HepG2 (cell line): Measurements from ENCODE around the gene C1orf159. TPM values are rescaled to one million over a fixed set of nuclear protein-coding genes. Genes with fewer than 3 reads are reported as not detected.
A peak's percentile ranks its signal among the peaks of the same experiment; 100 is the strongest.

Source experiments
- DPF2 ChIP-seq: sonication (generic); formaldehyde crosslinking; IDR thresholded peaks from 2 replicates; pipeline ENCODE4 v1.4.0; 2020; ENCODE audit warnings: mild to moderate bottlenecking, low read depth, missing genetic modification reagents, borderline replicate concordance
- ELF4 ChIP-seq: sonication (generic); formaldehyde crosslinking; IDR thresholded peaks from 2 replicates; pipeline ENCODE4 v1.5.0; 2020; ENCODE audit warnings: missing genetic modification reagents, mild to moderate bottlenecking, moderate library complexity, borderline replicate concordance
- HOXA9 ChIP-seq: sonication (generic); formaldehyde crosslinking; IDR thresholded peaks from 2 replicates; pipeline ENCODE4 v1.8.1; 2022; ENCODE audit warnings: missing genetic modification reagents, mild to moderate bottlenecking, moderate library complexity, borderline replicate concordance
- MAF1 ChIP-seq: sonication (generic); formaldehyde crosslinking; IDR thresholded peaks from 2 replicates; pipeline ENCODE4 v1.5.0; 2020; ENCODE audit warnings: missing genetic modification reagents, borderline replicate concordance
- NFE2L2 ChIP-seq: fragments of 150-350 bp; IDR thresholded peaks from 2 replicates; pipeline ENCODE4 v1.6.1; 2014; ENCODE audit warnings: low read length
- NONO ChIP-seq, 2 experiments: fragments of 450-650 bp in 1 of 2; sonication (generic) in 1 of 2; formaldehyde crosslinking in 1 of 2; IDR thresholded peaks in 1 of 2; conservative IDR thresholded peaks in 1 of 2; 2 replicates each; pipeline versions ENCODE4 v1.6.1 to v1.8.0; 2017 to 2022; ENCODE audit warnings: mild to moderate bottlenecking in 1 of 2, missing genetic modification reagents in 1 of 2, moderate library complexity in 1 of 2
- STAG1 ChIP-seq: sonication (generic); formaldehyde crosslinking; IDR thresholded peaks from 2 replicates; pipeline ENCODE4 v1.4.0; 2020; ENCODE audit warnings: missing genetic modification reagents
- ZFYVE20 ChIP-seq: sonication (generic); formaldehyde crosslinking; IDR thresholded peaks from 2 replicates; pipeline ENCODE4 v1.8.0; 2023; ENCODE audit warnings: low read depth, mild to moderate bottlenecking, moderate library complexity, missing genetic modification reagents, borderline replicate concordance
- ZMYM3 ChIP-seq: sonication (generic); formaldehyde crosslinking; IDR thresholded peaks from 2 replicates; pipeline ENCODE4 v1.5.1; 2020; ENCODE audit warnings: mild to moderate bottlenecking, missing genetic modification reagents
- ZNF34 ChIP-seq: sonication (generic); formaldehyde crosslinking; IDR thresholded peaks from 2 replicates; pipeline ENCODE4 v1.4.0; 2020; ENCODE audit warnings: mild to moderate bottlenecking, missing genetic modification reagents, borderline replicate concordance
- ZNF383 ChIP-seq: sonication (generic); formaldehyde crosslinking; IDR thresholded peaks from 2 replicates; pipeline ENCODE4 v1.4.0; 2020; ENCODE audit warnings: missing genetic modification reagents, mild to moderate bottlenecking, borderline replicate concordance
- ZNF816 ChIP-seq: sonication (generic); formaldehyde crosslinking; IDR thresholded peaks from 2 replicates; pipeline ENCODE4 v1.8.0; 2022; ENCODE audit warnings: missing genetic modification reagents, mild to moderate bottlenecking, borderline replicate concordance
- polyA plus RNA-seq, 8 experiments: library from polyadenylated mRNA; depleted of rRNA in 3 of 8; stranded (reverse) in 7 of 8; unstranded in 1 of 8; fragments of >200 nt; fragmentation: Illumina TruSeq in 4 of 8; extraction: Trizol in 4 of 8; gene quantifications; 2 replicates each; pipeline versions ENCODE4 v1.2.1 to v1.2.3, GENCODE V29; 2011 to 2016; ENCODE audit warnings: low read depth in 4 of 8, missing spikeins in 1 of 8, mixed read lengths in 1 of 8; ENCODE audit not compliant: insufficient read depth in 1 of 8
- total RNA-seq, 5 experiments: library from RNA; depleted of rRNA; stranded (reverse); fragments of >200 nt; fragmentation: Illumina TruSeq; extraction: Trizol; gene quantifications; 2 replicates each; pipeline ENCODE4 v1.2.3, GENCODE V29; 2016; ENCODE audit warnings: low read depth in 1 of 5
- TF ChIP-seq, protein P1 (sequence below): sonication (generic); formaldehyde crosslinking; IDR thresholded peaks from 2 replicates; pipeline ENCODE4 v1.4.0; 2020; ENCODE audit warnings: mild to moderate bottlenecking, missing genetic modification reagents
- TF ChIP-seq, protein P2 (sequence below): sonication (generic); formaldehyde crosslinking; IDR thresholded peaks from 2 replicates; pipeline ENCODE4 v1.5.0; 2020; ENCODE audit warnings: missing genetic modification reagents
- TF ChIP-seq, protein P3 (sequence below): sonication (generic); formaldehyde crosslinking; IDR thresholded peaks from 2 replicates; pipeline ENCODE4 v1.4.0; 2020; ENCODE audit warnings: missing genetic modification reagents

Gene C1orf159
- total and polyA plus RNA-seq, 2 of the 13 experiments (the other 11 are each of a cell fraction or from before 2014, with no cell fraction given), result 3.8 to 6.7 TPM

DNA sequence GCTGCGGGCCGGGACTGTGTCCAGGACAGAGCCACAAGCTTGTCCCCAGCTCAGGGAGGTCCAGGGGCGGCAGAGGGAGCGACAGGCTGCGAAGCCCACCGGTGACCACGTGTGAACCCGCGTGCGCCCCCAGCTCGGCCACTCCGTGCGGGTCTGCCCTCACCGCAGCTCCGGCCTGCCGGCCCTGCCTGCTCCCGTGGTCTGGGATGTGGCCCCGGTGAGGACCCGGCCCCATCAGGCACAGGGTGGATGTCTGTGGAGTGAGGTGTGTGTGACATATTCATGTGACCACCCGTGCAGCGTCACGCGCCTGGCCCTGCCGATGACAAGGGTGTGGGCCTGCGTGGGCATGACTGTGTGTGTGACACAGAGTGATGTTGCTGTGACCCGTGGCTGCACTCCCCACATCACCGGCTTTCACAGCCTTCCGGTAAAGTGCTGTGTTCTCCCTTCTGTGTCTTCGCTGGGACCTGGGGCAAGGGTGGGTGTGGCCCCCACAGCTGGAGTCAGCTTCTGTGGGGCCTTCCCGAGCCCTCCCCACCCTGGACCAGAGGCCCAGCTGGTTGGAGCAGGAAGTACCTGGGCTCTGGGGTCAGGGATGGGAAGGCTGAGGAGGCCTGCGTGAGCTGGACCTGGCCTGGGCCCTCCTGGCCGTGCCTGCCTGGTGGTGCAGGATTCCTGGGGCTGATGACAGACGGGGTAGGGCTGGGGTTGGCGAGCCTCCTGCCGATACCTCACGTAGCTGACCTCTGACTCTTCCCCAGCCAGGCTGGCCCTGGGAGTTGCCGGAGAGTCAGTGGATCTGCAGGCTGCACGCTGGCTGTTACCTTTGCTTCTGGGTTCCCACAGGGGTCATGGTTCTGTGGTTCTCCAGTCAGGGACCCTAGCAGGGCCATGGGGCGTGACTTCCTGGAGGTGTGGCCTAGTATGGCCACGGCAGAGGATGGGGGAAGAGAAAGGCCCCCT, 45.9 kb downstream of the C1orf159 start (continued):
- TF ChIP-seq, protein P1, sequence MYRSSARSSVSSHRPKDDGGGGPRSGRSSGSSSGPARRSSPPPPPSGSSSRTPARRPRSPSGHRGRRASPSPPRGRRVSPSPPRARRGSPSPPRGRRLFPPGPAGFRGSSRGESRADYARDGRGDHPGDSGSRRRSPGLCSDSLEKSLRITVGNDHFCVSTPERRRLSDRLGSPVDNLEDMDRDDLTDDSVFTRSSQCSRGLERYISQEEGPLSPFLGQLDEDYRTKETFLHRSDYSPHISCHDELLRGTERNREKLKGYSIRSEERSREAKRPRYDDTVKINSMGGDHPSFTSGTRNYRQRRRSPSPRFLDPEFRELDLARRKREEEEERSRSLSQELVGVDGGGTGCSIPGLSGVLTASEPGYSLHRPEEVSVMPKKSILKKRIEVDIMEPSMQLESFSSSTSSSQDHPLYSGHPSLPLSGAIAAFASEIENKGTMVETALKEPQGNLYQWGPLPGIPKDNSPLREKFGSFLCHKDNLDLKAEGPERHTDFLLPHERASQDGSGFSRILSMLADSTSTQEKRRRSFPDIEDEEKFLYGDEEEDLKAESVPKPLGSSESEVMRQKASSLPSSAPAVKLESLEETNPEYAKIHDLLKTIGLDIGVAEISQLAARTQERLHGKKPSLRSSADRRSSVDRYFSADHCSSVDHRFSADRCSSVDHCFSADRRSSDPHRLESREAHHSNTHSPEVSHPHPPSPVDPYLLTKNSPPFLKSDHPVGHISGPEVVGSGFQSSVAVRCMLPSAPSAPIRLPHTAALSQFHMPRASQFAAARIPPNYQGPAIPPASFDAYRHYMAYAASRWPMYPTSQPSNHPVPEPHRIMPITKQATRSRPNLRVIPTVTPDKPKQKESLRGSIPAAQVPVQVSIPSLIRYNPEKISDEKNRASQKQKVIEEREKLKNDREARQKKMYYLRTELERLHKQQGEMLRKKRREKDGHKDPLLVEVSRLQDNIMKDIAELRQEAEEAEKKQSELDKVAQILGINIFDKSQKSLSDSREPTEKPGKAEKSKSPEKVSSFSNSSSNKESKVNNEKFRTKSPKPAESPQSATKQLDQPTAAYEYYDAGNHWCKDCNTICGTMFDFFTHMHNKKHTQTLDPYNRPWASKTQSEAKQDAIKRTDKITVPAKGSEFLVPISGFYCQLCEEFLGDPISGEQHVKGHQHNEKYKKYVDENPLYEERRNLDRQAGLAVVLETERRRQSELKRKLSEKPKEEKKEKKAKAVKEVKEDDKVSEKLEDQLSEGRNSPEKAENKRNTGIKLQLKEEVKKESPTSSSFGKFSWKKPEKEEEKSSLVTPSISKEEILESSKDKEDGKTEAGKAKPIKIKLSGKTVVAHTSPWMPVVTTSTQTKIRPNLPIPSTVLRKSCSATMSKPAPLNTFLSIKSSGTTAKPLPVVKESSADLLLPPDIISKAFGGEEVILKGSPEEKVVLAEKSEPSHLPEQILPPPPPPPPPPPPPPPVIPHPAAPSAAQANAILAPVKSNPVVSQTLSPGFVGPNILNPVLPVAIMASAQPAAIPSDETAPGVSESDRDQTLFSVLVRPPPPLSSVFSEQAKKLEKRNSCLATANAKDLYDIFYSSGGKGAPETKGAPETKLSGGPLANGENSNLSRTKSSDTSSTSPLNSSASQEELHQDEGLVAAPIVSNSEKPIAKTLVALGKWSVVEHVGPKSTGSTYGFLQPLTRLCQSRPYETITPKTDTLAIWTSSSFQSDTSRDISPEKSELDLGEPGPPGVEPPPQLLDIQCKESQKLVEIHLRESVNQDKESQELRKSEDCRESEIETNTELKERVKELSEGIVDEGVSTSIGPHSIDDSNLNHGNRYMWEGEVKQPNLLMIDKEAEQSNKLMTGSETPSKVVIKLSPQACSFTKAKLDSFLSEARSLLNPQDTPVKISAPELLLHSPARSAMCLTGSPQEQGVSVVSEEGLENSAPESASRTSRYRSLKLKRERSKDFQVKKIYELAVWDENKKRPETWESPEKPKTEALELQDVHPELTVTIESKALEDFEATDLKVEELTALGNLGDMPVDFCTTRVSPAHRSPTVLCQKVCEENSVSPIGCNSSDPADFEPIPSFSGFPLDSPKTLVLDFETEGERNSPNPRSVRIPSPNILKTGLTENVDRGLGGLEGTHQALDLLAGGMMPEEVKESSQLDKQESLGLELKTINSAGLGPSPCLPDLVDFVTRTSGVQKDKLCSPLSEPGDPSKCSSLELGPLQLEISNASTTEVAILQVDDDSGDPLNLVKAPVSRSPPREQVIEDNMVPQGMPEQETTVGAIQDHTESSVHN (CRISPR knock-in tag), result no peak
- TF ChIP-seq MAF1 (no peak), ELF4 (CRISPR knock-in tag) (no peak), NONO (IDR thresholded peaks at IDR 0.05) (no peak), NONO (CRISPR knock-in tag; conservative IDR thresholded peaks at IDR 0.05) (0 out of 2 replicates have a peak, but pooled peaks have one; percentile 38), DPF2 (CRISPR knock-in tag) (no peak), HOXA9 (CRISPR knock-in tag) (no peak), ZMYM3 (no peak), STAG1 (CRISPR knock-in tag) (no peak), NFE2L2 (no peak), ZFYVE20 (CRISPR knock-in tag) (no peak), ZNF816 (no peak), ZNF383 (no peak), ZNF34 (CRISPR knock-in tag) (no peak)
- TF ChIP-seq, protein P2, sequence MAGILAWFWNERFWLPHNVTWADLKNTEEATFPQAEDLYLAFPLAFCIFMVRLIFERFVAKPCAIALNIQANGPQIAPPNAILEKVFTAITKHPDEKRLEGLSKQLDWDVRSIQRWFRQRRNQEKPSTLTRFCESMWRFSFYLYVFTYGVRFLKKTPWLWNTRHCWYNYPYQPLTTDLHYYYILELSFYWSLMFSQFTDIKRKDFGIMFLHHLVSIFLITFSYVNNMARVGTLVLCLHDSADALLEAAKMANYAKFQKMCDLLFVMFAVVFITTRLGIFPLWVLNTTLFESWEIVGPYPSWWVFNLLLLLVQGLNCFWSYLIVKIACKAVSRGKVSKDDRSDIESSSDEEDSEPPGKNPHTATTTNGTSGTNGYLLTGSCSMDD (CRISPR knock-in tag), result no peak
- TF ChIP-seq, protein P3, sequence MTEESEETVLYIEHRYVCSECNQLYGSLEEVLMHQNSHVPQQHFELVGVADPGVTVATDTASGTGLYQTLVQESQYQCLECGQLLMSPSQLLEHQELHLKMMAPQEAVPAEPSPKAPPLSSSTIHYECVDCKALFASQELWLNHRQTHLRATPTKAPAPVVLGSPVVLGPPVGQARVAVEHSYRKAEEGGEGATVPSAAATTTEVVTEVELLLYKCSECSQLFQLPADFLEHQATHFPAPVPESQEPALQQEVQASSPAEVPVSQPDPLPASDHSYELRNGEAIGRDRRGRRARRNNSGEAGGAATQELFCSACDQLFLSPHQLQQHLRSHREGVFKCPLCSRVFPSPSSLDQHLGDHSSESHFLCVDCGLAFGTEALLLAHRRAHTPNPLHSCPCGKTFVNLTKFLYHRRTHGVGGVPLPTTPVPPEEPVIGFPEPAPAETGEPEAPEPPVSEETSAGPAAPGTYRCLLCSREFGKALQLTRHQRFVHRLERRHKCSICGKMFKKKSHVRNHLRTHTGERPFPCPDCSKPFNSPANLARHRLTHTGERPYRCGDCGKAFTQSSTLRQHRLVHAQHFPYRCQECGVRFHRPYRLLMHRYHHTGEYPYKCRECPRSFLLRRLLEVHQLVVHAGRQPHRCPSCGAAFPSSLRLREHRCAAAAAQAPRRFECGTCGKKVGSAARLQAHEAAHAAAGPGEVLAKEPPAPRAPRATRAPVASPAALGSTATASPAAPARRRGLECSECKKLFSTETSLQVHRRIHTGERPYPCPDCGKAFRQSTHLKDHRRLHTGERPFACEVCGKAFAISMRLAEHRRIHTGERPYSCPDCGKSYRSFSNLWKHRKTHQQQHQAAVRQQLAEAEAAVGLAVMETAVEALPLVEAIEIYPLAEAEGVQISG (CRISPR knock-in tag), result no peak
